Dedifferentiated amniotic fluid mesenchymal stem cell (primary cell): ENCODE results near the gene GALNT1.

Experiments used
- DNase-seq: peaks from one replicate; pipeline ENCODE4 v3.0.0-alpha.2; 2016; ENCODE audit errors: extremely low spot score

Gene GALNT1

DNA sequence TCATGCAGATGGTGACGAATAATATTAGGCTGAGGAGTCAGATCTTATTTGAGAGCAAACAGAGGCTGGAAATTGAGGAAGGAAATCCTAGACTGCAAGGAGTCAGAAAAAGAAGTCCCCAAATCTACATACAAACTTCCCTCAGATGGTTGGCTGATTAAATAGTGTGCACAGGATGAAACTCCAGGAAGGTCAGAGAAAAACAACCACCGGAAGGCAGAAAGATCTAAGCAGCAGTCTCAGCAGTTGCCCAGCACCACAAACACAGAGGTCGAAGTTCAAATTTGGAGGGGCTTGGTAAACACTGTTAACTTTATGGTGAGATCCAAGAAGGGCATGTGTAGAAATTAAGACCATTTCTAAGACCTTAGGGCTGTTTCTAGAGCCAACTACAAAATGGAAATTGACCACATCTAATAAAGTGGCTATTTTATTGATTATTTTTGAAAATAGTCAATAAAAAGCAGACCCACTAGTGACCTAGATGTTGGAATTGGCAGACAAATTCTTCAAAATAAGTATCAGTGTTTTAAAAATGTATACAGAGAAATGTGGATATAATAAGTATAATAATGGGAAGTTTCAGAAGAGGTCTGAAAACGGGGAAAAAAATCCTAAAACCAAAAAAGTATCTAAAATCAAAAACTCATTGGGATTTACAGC, 134.8 kb downstream of the GALNT1 start:
- DNase-seq, result no peak

DNA sequence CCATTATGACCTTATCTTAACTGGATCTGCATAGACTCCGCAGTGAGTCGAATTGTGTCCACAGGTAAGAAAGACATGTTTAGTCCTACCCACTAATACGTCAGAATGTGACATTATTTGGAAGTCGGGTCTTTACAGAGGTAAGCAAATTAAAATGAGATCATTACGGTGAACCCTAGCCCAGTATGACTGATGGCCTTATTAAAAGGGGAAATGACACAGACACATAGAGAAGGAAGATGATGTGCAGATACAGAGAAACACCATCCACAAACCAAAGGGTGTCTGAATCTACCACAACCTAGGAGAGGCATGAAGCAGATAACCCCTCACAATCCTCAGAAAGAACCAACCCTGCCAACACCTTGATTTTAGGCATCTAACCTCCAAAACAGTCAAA, 135.6 kb downstream of the GALNT1 start:
- no peak for DNase-seq

DNA sequence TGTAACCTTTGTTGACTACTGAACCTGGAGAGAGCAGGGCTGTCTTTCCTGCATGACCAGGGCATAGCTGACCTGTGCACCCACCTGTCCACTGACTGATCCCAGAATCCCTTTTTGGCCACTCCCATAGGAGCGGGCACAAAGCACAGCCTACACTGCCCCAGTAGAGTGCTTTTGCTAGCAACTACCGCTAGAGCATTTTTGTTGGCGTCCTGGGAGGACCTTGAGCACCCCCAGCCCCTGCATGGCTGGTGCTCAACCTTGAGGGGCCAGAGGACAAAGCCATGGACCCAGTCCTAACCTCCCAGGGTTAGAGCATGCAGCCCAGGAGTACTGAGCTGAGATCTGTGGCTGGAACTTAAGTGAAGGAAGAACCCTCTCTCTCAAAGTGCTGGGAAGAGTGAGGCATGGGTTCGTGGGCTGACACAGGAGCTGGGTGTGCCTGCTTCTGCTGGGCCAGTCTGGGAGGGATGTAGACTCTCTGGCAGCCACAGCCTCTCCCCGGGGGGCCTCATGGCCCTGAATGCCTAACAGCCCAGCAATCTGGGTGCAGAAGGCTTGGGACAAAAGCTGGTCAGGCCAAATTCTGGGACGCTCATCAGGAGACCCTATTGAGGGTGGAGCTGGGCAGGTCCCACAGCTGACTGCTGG, 140.0 kb downstream of the GALNT1 start:
- DNase-seq, result no peak

DNA sequence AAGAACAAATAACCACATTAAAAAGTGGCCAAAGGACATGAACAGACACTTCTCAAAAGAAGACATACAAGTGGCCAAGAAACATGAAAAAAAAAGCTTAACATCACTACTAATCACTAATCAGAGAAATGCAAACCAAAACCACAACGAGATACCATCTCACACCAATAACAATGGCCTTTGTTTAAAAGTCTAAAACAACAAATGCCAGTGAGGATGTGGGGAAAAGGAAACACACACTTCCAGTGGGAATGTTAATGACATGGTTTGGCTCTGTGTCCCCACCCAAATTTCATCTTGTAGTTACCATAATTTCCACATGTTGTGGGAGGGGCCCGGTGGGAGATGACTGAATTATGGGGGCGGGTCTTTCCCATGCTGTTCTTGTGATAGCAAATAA, 147.1 kb downstream of the GALNT1 start:
- DNase-seq, result no peak

DNA sequence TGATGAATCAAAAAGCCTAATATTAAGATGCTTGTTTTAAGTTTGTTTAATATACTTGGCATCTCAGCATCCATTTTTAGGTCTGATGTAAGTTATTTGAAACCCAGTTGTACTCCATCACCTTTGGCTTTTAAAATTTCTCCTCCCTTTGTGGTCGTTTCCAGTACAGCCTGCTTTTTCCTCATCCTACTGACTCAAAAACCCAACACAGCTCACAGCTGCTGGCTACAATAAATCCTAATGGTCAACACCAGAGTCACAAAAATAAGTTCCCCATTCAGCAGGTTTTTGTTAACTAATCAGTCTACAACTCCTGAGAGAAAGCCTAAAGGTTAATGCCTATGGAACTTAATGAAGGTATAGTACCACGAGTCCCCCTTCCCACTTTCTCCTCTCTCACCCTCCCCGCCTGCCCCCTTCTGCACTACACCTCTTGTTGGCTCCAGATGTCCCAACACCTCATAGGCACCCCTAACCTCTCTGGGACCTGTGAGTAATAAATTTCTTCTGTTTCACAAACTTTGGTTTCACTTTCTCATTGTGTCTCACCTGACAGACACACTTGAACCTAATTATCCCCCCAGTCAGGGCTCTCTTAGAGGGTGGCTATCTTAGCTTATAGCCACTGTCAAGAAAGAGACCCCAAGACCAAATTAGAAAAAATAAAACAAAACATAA, 148.6 kb downstream of the GALNT1 start:
- DNase-seq, result no peak

DNA sequence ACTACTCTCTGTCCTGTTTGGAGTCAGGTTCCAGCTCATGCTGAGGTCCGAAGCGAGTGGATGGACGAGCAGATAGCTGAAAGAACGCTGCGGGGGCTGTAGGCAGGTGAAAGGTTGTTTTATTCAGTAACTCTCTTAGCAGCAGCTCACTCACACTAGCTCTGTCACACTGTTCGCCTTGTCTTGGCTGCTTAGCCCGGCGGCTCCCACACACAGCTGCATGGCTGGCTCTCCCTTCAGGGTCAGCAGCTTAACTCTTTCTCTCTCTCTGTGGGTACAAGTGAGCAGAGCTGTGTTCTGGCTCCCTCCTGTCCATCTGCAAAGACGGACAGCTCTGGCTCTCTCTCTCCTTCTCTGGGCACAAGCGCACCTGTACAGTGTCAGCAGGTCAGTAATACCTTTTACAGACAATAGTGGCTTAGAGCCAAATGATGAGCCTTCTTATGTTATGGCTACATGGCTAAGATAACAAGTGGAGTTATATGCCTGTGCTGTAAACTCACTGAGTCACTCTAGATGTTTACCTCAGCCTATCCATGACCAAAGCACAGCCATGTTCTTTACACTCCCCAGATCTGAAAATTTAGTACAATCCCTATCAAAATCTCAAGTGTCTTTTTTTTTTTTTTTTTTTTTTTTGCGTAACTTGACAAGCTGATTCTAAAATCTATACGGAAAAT, 149.3 kb downstream of the GALNT1 start:
- DNase-seq, result no peak

DNA sequence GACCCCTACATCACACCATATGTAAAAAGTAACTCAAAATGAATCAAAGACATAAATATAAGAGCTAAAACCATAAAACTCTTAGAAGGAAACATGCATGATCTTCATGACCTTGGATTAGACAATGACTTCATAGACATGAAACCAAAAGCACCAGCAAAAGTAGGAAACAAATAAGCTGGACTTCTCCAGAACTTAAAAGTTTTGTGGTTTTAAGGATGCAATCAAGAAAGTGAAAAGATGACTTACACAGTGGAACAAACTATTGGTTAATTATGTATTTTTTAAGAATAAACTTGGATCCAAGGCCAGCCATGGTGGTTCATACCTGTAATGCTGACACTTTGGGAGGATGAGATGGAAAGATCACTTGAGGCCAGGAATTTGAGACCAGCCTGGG, 150.2 kb downstream of the GALNT1 start:
- DNase-seq, result no peak

DNA sequence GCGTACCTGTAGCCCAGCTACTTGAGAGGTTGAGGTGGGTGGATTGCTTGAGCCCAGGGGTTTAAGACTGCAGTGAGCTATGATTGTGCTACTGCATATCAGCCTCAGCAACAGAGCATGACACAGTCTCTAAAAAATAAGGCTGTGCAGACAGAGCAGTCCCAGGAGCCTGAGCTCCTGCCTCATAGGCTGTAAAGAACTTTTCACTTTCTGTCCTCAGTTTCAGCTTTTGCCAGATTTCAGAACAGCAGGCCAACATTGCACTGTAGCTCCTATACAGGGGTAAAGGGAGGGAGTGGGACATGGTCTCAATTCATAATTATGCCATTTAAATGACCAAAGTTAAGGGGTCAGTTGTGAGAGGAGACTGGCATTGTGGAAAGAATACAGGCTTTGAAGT, 150.6 kb downstream of the GALNT1 start:
- no peak for DNase-seq

DNA sequence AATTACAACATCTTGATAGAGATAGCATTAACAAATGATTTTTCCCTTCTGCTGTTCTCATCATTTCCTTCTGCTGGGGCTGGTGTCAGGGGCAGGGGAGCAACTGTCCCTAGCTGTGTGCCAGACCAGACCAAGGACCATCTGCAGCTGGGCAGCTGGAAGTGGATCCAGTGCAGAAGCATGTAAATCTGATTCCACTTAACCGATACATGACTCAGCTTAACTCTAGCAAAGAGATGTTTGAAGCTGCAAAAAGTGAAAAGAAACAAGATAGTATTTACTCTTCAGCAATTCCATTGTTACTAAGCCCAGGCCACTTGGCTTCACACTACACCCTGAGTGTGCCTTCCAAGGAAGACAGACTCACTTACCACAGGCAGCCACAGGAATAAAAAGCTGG, 151.1 kb downstream of the GALNT1 start:
- DNase-seq, result peak; percentile 64

DNA sequence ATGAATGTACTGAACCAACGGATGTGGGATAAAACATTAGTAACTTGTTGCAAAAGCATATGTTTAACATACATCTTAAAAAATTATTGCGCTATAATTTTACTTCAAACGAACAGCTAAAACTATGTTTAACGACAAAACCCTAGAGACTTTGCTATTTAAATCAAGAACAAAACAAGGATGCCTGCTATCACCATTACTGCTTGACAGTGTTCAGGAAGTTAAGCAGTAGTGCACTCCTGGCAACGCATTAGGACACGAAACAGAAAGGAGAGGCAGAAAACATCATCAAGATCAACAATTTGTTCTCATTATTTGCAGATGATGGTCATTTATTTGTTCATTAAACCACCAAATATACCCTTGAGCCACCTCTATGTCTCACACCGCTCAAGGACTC, 151.9 kb downstream of the GALNT1 start:
- DNase-seq, result no peak

DNA sequence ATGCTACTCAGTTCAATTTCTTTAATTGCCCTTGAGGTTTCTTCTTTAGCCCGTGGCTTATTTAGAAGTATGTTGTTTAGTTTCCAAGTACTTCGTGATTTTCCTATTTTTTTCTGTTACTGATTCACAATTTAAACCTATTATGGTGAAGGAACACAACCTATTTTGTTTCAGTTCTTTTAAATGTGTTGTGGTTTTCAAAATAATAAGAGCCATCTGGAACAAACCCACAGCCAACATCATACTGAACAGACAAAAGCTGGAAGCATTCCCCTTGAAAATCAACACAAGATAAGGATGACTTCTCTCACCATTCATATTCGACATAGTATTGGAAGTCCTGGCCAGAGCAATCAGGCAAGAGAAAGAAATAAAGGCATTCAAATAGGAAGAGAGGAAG, 155.2 kb downstream of the GALNT1 start:
- DNase-seq, result no peak

DNA sequence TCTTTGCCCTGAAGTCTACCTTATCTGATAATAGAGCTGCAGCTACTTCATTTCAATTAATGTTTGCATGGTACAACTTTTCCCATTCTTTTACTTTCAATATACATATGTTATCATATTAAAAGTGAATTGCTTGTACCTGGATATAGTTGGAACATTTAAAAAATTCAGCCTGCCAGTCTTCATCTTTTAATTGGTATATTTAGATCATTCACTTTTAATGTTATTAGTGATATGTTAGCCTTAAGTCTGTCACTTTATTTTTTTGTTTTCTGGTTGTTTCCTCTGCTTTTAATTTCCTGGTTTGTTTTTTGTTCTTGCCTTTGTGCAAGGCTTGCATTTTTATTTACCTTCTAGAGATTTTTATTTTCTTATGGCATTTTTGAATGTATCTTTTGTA, 158.2 kb downstream of the GALNT1 start:
- DNase-seq, result no peak

DNA sequence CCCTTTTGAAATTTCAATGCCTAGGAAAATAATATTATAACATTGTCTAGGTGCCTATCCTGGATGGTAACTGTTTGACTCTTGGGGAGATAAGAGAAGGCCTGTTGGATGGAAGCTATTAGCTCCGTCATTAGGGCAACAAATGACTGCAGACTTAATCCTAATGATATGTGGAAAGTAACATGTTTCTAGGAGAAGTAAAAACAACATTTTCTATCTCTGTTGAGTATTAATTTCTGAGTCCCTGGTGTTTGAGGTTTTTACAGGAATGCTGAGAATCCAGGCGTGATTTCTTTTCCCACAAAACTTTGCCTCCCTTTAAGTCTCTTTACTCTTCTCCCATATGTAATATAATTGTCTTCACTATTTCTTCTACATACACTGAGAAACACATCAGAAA, 159.1 kb downstream of the GALNT1 start:
- no peak for DNase-seq

DNA sequence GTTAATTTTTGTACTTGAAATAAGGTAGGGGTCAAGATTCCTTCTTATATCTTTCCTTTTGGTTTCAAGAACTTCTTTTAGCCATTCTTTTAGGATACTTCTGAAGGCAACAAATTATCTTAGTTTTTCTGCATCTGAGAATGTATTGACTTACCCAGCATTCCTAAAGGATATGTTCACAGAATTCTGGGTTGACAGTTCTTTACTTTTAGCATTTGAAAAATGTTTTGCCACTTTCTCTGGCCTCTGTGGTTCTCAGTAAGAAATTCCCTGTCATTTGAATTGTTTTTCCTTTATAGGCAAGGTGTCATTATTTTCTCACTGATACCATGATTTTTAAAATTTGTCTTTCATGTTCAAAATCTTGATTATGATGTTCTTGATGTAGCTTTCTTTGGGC, 162.4 kb downstream of the GALNT1 start:
- no peak for DNase-seq

DNA sequence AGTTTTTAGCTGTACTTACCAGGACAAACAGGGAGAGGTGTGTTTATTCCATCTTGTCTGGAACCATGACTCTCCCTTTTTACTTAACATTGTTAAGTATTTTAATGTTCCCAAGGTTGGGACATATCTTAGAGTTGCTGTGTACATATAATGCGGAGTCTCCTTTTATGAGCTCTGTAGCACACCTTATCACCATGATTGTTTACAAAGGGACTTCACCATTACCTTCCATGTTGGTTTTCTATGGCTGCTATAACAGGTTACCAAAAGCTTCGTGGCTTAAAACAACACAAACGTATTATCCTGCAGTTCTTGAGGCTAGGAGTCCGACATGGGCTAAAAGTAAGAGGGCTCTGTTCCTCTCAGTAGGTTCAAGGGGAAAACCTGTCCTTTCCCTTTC, 164.3 kb downstream of the GALNT1 start:
- no peak for DNase-seq

DNA sequence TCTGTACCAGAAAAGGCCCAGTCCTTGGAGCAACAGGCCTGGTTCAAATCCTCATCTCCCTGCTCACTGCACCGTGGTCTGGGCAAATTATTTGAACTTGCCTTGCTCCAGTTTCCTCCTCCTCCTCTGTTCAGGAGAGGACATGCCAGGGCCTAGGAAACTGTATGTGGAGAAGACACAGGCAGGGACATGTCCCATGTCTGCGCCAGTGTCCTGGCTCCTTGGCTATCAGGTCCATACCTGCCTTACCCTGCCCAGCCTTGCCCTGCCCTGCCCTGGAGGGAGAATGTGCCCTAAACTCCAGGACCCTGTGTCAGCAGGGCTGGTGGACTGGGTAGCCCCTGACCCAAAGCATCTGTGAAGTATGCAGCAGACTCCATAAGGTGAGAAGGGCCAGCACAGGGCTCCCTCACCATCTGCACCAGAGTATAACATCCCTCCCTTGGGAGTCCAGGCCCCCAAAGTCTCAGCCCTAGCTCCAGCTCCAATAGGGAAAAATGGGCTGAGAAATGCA, 165.3 kb downstream of the GALNT1 start:
- no peak for DNase-seq

DNA sequence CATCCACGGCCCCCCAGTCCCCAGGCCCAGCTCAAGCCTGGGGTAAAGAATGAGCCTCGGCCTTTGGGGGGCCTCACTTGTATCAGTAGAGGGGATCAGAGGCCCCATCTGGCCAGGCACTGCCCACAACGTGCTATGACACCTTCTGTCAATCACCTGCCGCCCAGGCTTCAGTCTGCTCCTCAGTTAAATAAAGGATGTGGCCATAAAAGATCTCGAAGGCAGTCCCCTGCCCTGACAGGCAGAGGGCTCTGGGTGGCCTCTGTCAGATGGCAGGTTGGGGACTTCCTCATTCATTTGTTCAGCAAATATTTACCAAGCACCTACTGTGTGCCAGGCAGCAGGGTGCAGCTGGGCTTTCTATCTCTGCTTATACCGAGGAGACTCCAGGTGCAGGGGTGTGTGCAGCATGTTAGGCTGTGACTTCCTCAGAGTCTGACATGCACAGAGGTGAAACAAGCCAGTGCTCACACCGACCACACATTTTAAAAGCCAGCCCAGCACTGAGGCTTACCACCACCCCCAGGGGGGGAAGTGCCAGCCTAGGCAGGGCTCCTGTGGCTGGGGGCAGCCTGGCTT, 166.4 kb downstream of the GALNT1 start:
- DNase-seq, result no peak

DNA sequence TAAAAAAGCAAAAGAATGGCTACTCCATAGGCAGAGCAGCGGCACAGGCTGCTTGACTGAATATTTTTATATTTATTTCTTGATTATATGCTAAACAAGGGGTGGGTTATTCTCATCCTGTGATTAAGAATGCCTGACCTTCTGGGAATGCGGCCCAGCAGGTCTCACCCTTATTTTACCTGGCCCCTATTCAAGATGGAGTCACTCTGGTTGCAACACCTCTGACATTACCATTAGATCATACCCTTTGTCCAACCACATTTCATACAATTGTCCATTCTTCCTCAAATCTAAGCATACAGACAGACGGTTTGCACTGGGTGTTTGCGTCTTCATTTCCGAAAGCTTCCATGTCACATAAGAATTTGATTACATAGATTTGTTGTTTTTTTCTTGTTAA, 168.2 kb downstream of the GALNT1 start:
- no peak for DNase-seq

DNA sequence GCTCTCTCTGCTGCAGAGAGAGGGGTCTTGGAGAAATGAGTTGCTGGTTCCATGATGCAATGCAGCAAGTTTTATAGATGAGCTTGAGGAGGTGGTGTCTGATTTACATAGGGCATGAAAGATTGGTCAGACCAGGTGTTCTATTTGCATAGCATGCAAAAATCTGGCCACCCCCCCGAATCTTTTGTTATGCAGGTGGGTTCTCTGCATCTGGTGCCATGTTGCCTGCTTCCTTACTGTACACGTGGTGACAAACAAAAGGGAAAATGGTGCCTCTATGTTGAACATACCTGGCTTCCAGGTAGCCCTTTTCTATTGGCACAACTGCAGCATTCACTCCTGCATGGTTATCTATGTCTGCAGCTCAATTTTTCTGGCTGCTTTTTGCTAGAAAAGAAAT, 169.4 kb downstream of the GALNT1 start:
- no peak for DNase-seq

DNA sequence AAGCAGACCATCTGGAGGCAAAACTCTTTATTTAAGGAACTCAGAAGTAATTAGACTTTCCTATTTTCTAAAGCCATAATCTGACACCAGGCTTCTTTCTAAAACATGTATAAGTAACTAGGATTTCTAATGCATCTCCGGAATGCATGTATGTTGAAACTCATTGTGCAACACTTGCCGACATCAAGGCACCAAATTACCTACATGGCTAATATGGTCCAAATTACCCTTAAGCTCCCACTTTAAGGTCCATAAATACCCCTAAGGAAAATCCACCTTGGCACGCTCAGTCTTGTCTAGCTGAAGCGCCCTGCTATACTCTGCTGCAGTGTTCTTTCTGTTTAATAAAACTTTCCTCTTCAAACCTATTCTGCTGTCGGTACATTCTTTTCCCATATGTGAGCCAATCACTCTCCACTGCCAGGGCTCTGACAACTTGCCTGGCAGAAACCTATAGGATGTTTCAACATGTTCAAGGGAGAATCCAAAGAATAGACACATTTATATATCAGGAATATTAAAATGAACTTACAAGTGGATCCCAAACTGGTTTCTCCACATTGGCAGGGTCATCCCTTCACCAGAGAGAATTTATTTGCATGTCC, 171.9 kb downstream of the GALNT1 start:
- peak; percentile 61 for DNase-seq

DNA sequence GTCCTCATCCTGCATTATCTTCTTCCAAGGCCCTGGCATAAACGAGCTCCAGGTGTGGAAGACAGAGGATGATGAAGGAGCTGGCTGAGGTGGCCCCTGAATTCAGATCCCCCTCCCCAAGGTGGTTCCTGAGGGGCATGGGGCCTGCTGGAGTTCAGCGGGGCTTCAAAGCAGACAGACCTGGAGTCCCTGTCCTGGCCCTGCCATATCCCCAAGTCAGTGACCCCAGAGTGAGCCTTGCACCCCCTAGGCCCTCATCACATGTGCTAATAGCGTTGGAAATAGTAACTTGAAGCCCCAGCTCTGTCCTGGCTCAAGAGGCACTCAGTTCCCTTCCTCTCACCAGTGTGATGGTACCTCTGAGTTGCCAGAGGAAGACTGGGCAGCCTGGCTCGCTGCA, 172.9 kb downstream of the GALNT1 start:
- no peak for DNase-seq

DNA sequence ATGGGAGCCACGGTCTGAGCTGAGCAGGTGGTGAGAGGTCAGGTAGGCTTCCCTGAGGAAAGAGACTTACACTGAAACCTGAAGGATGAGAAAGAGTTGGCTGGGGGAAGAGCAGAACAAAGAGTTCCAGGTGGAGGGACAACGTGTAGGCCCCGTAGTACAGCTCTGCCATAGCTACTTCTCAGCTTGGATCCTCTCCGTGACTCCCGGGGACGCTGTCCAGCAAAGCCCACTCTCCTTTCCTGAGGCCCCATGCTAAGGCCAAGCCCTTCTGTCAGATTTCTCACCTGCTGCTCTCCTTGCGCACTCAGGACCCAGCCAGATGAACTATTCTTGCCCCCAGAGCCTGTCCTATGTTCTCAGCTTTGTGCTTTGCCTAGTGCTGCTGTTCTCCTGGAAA, 173.8 kb downstream of the GALNT1 start:
- DNase-seq, result no peak
